RWPE1 (cell line): Measurements from ENCODE around the gene P4HA2.
A peak's percentile ranks its signal among the peaks of the same experiment; 100 is the strongest.

Source experiments
- CTCF ChIA-PET: fragments of 350-600 bp; sonication (Branson Sonifier 250); formaldehyde crosslinking; extraction: SDS; loops from one replicate; lab custom pipeline; 2021; lab: Yijun Ruan, JAX
- POLR2A ChIA-PET: fragments of 400-600 bp; formaldehyde crosslinking; extraction: SDS; loops from one replicate; lab custom pipeline; 2020; ENCODE audit warnings: antibody characterized with exemption; ENCODE audit not compliant: low non-redundant PET; lab: Yijun Ruan, JAX
- DNase-seq: peaks from one replicate; pipeline ENCODE4 v3.0.0; 2012; ENCODE audit warnings: low spot score
- H3K27ac ChIP-seq: fragments of 450-650 bp; 2 replicates; pipeline ENCODE4 v1.5.1; 2017
- TF ChIP-seq, protein P1 (sequence below): fragments of 450-650 bp; conservative IDR thresholded peaks from 2 replicates; pipeline ENCODE4 v1.5.1; 2017; ENCODE audit warnings: low read depth, mild to moderate bottlenecking

Gene P4HA2

DNA sequence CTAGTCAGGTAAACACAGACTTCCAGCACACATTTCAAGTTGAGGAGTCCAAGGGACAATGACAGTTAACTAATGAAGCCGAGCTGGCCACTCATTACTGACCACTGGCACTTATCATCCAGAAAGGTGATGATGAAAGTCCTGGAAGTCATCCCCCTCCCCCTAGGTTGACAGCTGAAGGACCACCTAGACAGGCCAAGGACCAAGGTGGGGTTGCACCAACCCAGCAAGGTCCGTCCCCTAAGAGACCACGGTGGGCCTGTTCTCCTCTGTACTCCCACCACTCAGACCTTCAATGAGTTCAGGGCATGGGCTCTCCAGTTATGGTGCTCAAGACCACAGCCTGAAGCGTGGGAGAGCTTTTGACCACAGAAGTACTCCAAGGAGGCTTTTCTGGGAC, 13.2 kb downstream of the P4HA2 start:
- ChIA-PET POLR2A (interaction anchor here (0.5 kb wide), 1 partner anchor 9 kb away, joined by 3 read pairs; no protein-coding TSS in a partner anchor), CTCF (interaction anchor here (0.7 to 0.8 kb wide), 4 partner anchors 24 to 80 kb away, joined by 3 read pairs; partner anchors contain the start of gene SLC22A4)
- peak overlapping the region; percentile 85 for H3K27ac ChIP-seq

GRCh38 chr5:132213666-132214065, 14.0 kb downstream of the P4HA2 start:
- peak overlapping the region; percentile 14 for H3K27ac ChIP-seq
- TF ChIP-seq, protein P1, sequence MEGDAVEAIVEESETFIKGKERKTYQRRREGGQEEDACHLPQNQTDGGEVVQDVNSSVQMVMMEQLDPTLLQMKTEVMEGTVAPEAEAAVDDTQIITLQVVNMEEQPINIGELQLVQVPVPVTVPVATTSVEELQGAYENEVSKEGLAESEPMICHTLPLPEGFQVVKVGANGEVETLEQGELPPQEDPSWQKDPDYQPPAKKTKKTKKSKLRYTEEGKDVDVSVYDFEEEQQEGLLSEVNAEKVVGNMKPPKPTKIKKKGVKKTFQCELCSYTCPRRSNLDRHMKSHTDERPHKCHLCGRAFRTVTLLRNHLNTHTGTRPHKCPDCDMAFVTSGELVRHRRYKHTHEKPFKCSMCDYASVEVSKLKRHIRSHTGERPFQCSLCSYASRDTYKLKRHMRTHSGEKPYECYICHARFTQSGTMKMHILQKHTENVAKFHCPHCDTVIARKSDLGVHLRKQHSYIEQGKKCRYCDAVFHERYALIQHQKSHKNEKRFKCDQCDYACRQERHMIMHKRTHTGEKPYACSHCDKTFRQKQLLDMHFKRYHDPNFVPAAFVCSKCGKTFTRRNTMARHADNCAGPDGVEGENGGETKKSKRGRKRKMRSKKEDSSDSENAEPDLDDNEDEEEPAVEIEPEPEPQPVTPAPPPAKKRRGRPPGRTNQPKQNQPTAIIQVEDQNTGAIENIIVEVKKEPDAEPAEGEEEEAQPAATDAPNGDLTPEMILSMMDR: no peak
- CTCF ChIA-PET: interaction anchor here (0.7 kb wide), 1 partner anchor 24 kb away, joined by 3 read pairs; no protein-coding TSS in a partner anchor
- POLR2A ChIA-PET: no interaction called here
- no peak for DNase-seq

More for the DNA sequence above, 13.2 kb downstream of the P4HA2 start:
- DNase-seq: no peak
- TF ChIP-seq, protein P1: no peak

DNA sequence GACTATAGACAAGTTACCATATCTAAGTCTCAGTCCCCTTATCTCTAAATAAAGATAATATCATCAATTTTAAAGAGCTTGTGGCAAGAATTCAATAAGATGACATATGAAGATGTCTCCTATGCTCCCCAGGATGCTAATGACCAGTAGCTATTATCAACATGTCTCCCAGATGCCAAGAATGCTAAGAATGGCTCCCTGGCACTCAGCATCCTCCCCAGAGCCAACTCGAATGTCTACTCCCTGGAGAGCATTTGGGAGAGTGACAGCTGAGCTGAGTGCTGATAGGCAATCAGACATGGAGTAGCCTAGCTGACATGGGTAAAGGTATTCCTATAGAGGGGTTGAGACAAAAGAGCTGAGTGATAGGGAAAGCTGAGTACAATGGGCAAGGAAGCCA, 15.9 kb downstream of the P4HA2 start:
- CTCF ChIA-PET: no interaction called here
- H3K27ac ChIP-seq: no peak overlapping the region
- TF ChIP-seq, protein P1: no peak
- DNase-seq: no peak
- POLR2A ChIA-PET: no interaction called here

GRCh38 chr5:132210944-132211343, 16.7 kb downstream of the P4HA2 start:
- H3K27ac ChIP-seq: no peak overlapping the region

DNA sequence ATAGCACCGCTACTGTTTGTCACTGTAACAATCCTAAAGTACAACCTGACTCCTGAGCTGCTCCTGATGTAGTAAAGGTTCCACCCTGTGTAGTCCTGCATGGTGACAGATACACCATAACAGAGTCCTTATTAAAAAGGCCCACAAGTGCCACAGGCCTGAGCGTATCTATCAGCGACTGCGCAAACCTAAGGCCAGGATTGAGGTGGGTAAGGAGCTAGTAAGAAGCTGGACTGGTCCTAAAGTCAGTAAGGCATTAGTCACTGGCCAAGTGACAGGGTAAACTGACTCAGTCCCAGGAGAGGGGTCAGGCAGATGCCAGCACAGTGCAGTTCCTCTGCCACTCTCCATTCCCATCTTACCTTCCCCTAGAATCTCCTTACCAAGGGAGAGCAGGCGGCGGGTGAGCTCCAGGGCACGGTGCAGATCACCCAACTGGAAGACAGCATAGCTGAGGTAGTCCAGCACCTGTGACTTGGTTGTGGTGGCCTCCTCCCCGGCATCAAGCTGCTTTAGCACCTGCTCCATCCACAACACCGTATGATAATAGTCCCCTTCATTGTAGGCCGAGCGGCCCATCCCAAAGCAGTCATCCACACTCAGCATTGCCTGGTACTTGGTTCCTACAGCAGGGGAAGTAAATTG, 17.6 kb downstream of the P4HA2 start:
- CTCF ChIA-PET: interaction anchor here (0.9 to 1.3 kb wide), 3 partner anchors 14 to 114 kb away, joined by 3 to 7 read pairs (median 3); no protein-coding TSS in a partner anchor

More at GRCh38 chr5:132210944-132211343, 16.7 kb downstream of the P4HA2 start:
- DNase-seq: no peak
- TF ChIP-seq, protein P1: no peak
- ChIA-PET CTCF (interaction anchor here (0.7 to 1.2 kb wide), 3 partner anchors 14 to 1402 kb away, joined by 3 read pairs; partner anchors contain the start of gene FSTL4), POLR2A (no interaction called here)

DNA sequence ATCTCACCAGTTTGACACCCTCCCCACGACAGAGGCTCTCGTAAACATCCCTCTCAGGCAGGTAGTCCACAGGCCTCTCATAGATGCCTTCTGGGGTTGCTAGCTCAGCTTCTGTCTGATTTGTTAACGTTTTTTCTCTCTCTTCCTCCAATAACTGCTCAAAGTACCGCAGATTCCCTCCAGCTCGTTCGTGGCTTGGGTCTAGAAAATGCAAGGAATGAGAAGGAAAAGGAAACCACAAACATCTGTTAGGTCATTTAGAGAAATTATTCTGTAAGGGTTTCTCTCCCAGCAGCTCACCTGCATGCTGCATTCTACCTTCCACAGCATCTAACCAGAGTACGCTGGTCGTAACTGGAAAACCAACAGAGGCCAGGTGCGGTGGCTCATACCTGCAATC, 18.5 kb downstream of the P4HA2 start:
- no peak for DNase-seq
- ChIA-PET POLR2A (no interaction called here), CTCF (interaction anchor here (0.5 to 1.3 kb wide), 3 partner anchors 29 to 115 kb away, joined by 3 to 7 read pairs (median 4); no protein-coding TSS in a partner anchor)
- TF ChIP-seq, protein P1: no peak
- H3K27ac ChIP-seq: peak overlapping the region; percentile 43

More for the DNA sequence above, 17.6 kb downstream of the P4HA2 start:
- TF ChIP-seq, protein P1: no peak
- peak overlapping the region; percentile 6 for H3K27ac ChIP-seq
- no peak for DNase-seq
- POLR2A ChIA-PET: no interaction called here
